HepG2 (cell line): Measurements from ENCODE around the gene GALR2. TPM values are rescaled to one million over a fixed set of nuclear protein-coding genes. Genes with fewer than 3 reads are reported as not detected.

Source experiments
- ATAC-seq: fragments of 200-7000 bp; cut with Tn5 transposase; 3 replicates; pipeline ENCODE4 v1.9.1; 2020; ENCODE audit warnings: mild to moderate bottlenecking, moderate library complexity
- BruUV-seq: library from RNA; stranded (reverse); fragments of 400-500 nt; replicated peaks from 2 replicates; lab custom pipeline; 2021; lab: Mats Ljungman, UMichigan
- CTCF ChIA-PET: fragments of 300-600 bp; formaldehyde crosslinking; extraction: SDS; loops from one replicate; lab custom pipeline; 2021; ENCODE audit warnings: low total read pairs, inconsistent platforms, low intra/inter-chr PET ratio; lab: Yijun Ruan, JAX
- POLR2A ChIA-PET: fragments of 350-600 bp; sonication (Branson Sonifier 250); formaldehyde crosslinking; loops from one replicate; lab custom pipeline; 2020; ENCODE audit warnings: antibody characterized with exemption, inconsistent platforms; lab: Yijun Ruan, JAX
- DNase-seq: peaks from one replicate; pipeline ENCODE4 v3.0.0-alpha.2; 2015; ENCODE audit warnings: low spot score
- FAIRE-seq: peaks from 3 replicates; lab custom pipeline; 2011; peaks lifted over from hg19 to GRCh38; lab: Jason Lieb, UNC
- H2AFZ ChIP-seq: one replicate; pipeline ENCODE4 v1.6.1; 2011; ENCODE audit warnings: low read length, inconsistent platforms
- H3K27ac ChIP-seq: fragments of 300-600 bp; 3 replicates; pipeline ENCODE4 v1.8.0; 2011; ENCODE audit warnings: mixed run types, mild to moderate bottlenecking, mixed read lengths, low read length, inconsistent platforms; ENCODE audit not compliant: insufficient read depth; ENCODE audit errors: extremely low read length
- H3K27me3 ChIP-seq, 2 experiments: fragments of 200-600 bp in 1 of 2; 2 replicates in 1 of 2; 3 replicates in 1 of 2; pipeline versions ENCODE4 v1.6.0 to v1.8.0; 2011; ENCODE audit warnings: low read length in 2 of 2, mild to moderate bottlenecking in 2 of 2, moderate library complexity in 2 of 2, inconsistent platforms in 1 of 2; ENCODE audit not compliant: insufficient read depth in 2 of 2, control insufficient read depth in 1 of 2
- H3K36me3 ChIP-seq, 2 experiments: fragments of 200-600 bp in 1 of 2; replicated peaks in 1 of 2; 2 replicates in 1 of 2; 3 replicates in 1 of 2; pipeline versions ENCODE4 v1.5.1 to v1.8.0; 2011; ENCODE audit warnings: low read length in 2 of 2, inconsistent platforms in 1 of 2; ENCODE audit not compliant: insufficient read depth in 2 of 2, control insufficient read depth in 1 of 2
- H3K4me1 ChIP-seq: 2 replicates; pipeline ENCODE4 v1.5.1; 2012; ENCODE audit warnings: low read length, inconsistent platforms; ENCODE audit not compliant: insufficient read depth
- H3K4me2 ChIP-seq: 2 replicates; pipeline ENCODE4 v1.6.0; 2011; ENCODE audit warnings: low read depth, low read length, inconsistent platforms
- H3K4me3 ChIP-seq, 3 experiments: fragments of 200-600 bp in 1 of 3; sonication (generic), shearing (Covaris generic) in 1 of 3; replicated peaks in 1 of 3; 2 replicates each; pipeline ENCODE4 v1.5.1; 2011 to 2016; ENCODE audit warnings: low read length in 3 of 3, inconsistent platforms in 2 of 3, low read depth in 2 of 3, mild to moderate bottlenecking in 2 of 3, control low read depth in 1 of 3, mixed read lengths in 1 of 3; ENCODE audit not compliant: insufficient read depth in 1 of 3
- H3K79me2 ChIP-seq: one replicate; pipeline ENCODE4 v1.6.1; 2011; ENCODE audit warnings: low read length, inconsistent platforms; ENCODE audit not compliant: insufficient read depth
- H3K9ac ChIP-seq: 2 replicates; pipeline ENCODE4 v1.6.0; 2011; ENCODE audit warnings: mild to moderate bottlenecking, low read depth, low read length, inconsistent platforms; ENCODE audit not compliant: insufficient read depth
- H3K9me3 ChIP-seq: 2 replicates; pipeline ENCODE4 v1.5.1; 2012; ENCODE audit warnings: mild to moderate bottlenecking, low read length
- H4K20me1 ChIP-seq: 2 replicates; pipeline ENCODE4 v1.6.0; 2011; ENCODE audit warnings: inconsistent platforms, mild to moderate bottlenecking, low read length, moderate library complexity; ENCODE audit not compliant: insufficient read depth
- CBFB ChIP-seq: sonication (generic); formaldehyde crosslinking; IDR thresholded peaks from 2 replicates; pipeline ENCODE4 v1.4.0; 2020; ENCODE audit warnings: missing genetic modification reagents
- CEBPB ChIP-seq: IDR thresholded peaks from 2 replicates; pipeline ENCODE4 v1.6.1; 2011; ENCODE audit warnings: low read depth, low read length, improper control_type of control experiment, borderline replicate concordance
- EEA1 ChIP-seq: sonication (generic); formaldehyde crosslinking; IDR thresholded peaks from 2 replicates; pipeline ENCODE4 v1.5.1; 2020; ENCODE audit warnings: mild to moderate bottlenecking, missing genetic modification reagents, borderline replicate concordance
- FIP1L1 ChIP-seq: fragments of 200-400 bp; formaldehyde crosslinking; IDR thresholded peaks from 2 replicates; pipeline ENCODE4 v1.6.1; 2018; ENCODE audit warnings: low read depth, mild to moderate bottlenecking, low read length, moderate library complexity, borderline replicate concordance; ENCODE audit not compliant: insufficient read depth
- HMGXB4 ChIP-seq, 2 experiments: sonication (generic) in 1 of 2; formaldehyde crosslinking in 1 of 2; IDR thresholded peaks; 2 replicates each; pipeline versions ENCODE4 v1.4.0 to v1.6.1; 2018 to 2020; ENCODE audit warnings: missing genetic modification reagents in 2 of 2, borderline replicate concordance in 1 of 2, low read depth in 1 of 2, mild to moderate bottlenecking in 1 of 2, missing biosample characterization in 1 of 2
- IRF2 ChIP-seq: IDR thresholded peaks from 2 replicates; pipeline ENCODE4 v1.6.1; 2018; ENCODE audit warnings: missing genetic modification reagents, missing compliant biosample characterization
- IRF9 ChIP-seq: sonication (generic); formaldehyde crosslinking; IDR thresholded peaks from 2 replicates; pipeline ENCODE4 v1.8.0; 2022; ENCODE audit warnings: missing genetic modification reagents, mild to moderate bottlenecking, borderline replicate concordance
- KDM5A ChIP-seq: fragments of 200-600 bp; sonication (generic); IDR thresholded peaks from 2 replicates; pipeline ENCODE4 v1.7.0; 2018; ENCODE audit warnings: antibody characterized with exemption, mild to moderate bottlenecking, low read length, borderline replicate concordance
- NFAT5 ChIP-seq: sonication (generic); formaldehyde crosslinking; IDR thresholded peaks from 2 replicates; pipeline ENCODE4 v1.4.0; 2020; ENCODE audit warnings: missing genetic modification reagents
- NFIC ChIP-seq: IDR thresholded peaks from 2 replicates; pipeline ENCODE4 v1.6.1; 2012; ENCODE audit warnings: mild to moderate bottlenecking, low read length, inconsistent platforms
- TEAD3 ChIP-seq: optimal IDR thresholded peaks from 2 replicates; pipeline ENCODE3; 2016; ENCODE audit warnings: borderline replicate concordance
- ZNF180 ChIP-seq: sonication (generic); formaldehyde crosslinking; IDR thresholded peaks from 2 replicates; pipeline ENCODE4 v1.4.0; 2020; ENCODE audit warnings: low read depth, missing genetic modification reagents, borderline replicate concordance
- ZNF205 ChIP-seq: IDR thresholded peaks from 2 replicates; pipeline ENCODE4 v1.6.1; 2018; ENCODE audit warnings: missing biosample characterization, missing genetic modification reagents
- ZNF543 ChIP-seq: sonication (generic); formaldehyde crosslinking; IDR thresholded peaks from 2 replicates; pipeline ENCODE4 v1.4.0; 2020; ENCODE audit warnings: mild to moderate bottlenecking, missing genetic modification reagents
- ZNF580 ChIP-seq: IDR thresholded peaks from 2 replicates; pipeline ENCODE4 v1.6.1; 2016; ENCODE audit warnings: low read depth, borderline replicate concordance
- WGBS: methylation state at CpG from one replicate; pipeline ENCODE4 v1.1.6; 2017; ENCODE audit warnings: low lambda C conversion rate; 5-methylcytosine and 5-hydroxymethylcytosine counted together
- in situ Hi-C: cut with HindIII; loops from 2 replicates; pipeline ENCODE4 v1.10.0; 2017; ENCODE audit warnings: low pct_unique_long_range_greater_than_20kb; ENCODE audit not compliant: extremely low pct_ligation_motif_present
- intact Hi-C: fragments of 100-400 bp; cut with micrococcal nuclease; formaldehyde crosslinking; loops from one replicate; pipeline ENCODE4 v1.10.0; 2022; ENCODE audit not compliant: unreplicated experiment
- polyA plus RNA-seq, 8 experiments: library from polyadenylated mRNA; depleted of rRNA in 3 of 8; stranded (reverse) in 7 of 8; unstranded in 1 of 8; fragments of >200 nt; fragmentation: Illumina TruSeq in 4 of 8; extraction: Trizol in 4 of 8; gene quantifications; 2 replicates each; pipeline versions ENCODE4 v1.2.1 to v1.2.3, GENCODE V29; 2011 to 2016; ENCODE audit warnings: low read depth in 4 of 8, missing spikeins in 1 of 8, mixed read lengths in 1 of 8; ENCODE audit not compliant: insufficient read depth in 1 of 8
- total RNA-seq, 5 experiments: library from RNA; depleted of rRNA; stranded (reverse); fragments of >200 nt; fragmentation: Illumina TruSeq; extraction: Trizol; gene quantifications; 2 replicates each; pipeline ENCODE4 v1.2.3, GENCODE V29; 2016; ENCODE audit warnings: low read depth in 1 of 5

GALR2 gene
- total and polyA plus RNA-seq, 2 of the 13 experiments (the other 11 are each of a cell fraction or from before 2014, with no cell fraction given), result 0.48 to 0.58 TPM

- Histone ChIP-seq H4K20me1 (peaks cover 10% of the 10 kb centered on the region; the same call in 1 of the 2 replicates), H3K27ac (no peak overlapping the region), H3K79me2 (peaks cover 9% of the 10 kb centered on the region), H3K4me3 (no peak overlapping the region; a peak in 1 of 6 replicates), H3K27me3 (peaks cover 24 to 57% of the 10 kb centered on the region in 2 experiments; a peak in 4 of 5 replicates), H3K4me2 (peak overlapping the region; percentile 10; the same call in 1 of the 2 replicates), H3K9ac (no peak overlapping the region), H3K4me1 (peaks cover 45% of the 10 kb centered on the region), H3K36me3 (no peaks in the 10 kb centered on the region), H2AFZ (no peak overlapping the region), H3K9me3 (no peaks in the 10 kb centered on the region)
- in situ Hi-C loops (no loop called here), intact Hi-C loops (no loop called here)
- WGBS, result 32% methylated on average over 39 of the region's 41 CpGs
- FAIRE-seq, result no peak
- POLR2A ChIA-PET, result interaction anchor here (1.2 to 1.5 kb wide), 2 partner anchors 28 to 296 kb away, joined by 3 to 5 read pairs; partner anchors contain the start of gene EXOC7
- BruUV-seq, result no TSS peak
- DNase-seq, result no peak
- CTCF ChIA-PET, result no interaction called here
- no peak for ATAC-seq
- TF ChIP-seq IRF9 (CRISPR knock-in tag), result no peak
- no peak for TF ChIP-seq IRF2 (CRISPR knock-in tag)
- TF ChIP-seq ZNF543 (CRISPR knock-in tag), result no peak
- no peak for TF ChIP-seq FIP1L1
- no peak for TF ChIP-seq ZNF205
- no peak for TF ChIP-seq ZNF180 (CRISPR knock-in tag)
- no peak for TF ChIP-seq KDM5A
- no peak for TF ChIP-seq CBFB (CRISPR knock-in tag)
- TF ChIP-seq NFAT5, result no peak
- TF ChIP-seq ZNF580, result no peak
- TF ChIP-seq EEA1 (CRISPR knock-in tag), result no peak
- TF ChIP-seq TEAD3 (CRISPR knock-in tag), result no peak
- no peak for TF ChIP-seq CEBPB
- TF ChIP-seq HMGXB4 (CRISPR knock-in tag; IDR thresholded peaks at IDR 0.05; ENCODE audit: borderline replicate concordance in 1 of 2, low read depth in 1 of 2), result no peak
- TF ChIP-seq NFIC, result no peak
Observed at GRCh38 chr17:76076146-76076764, 1.7 kb downstream of the GALR2 start.
